ENCODE data around the gene MRGPRD.
"Not testable (repeated sequence)": the region's sequence is repeated elsewhere in the genome, so short reads cannot be mapped to it uniquely, and the experiment has no call there.

Gene MRGPRD

DNA sequence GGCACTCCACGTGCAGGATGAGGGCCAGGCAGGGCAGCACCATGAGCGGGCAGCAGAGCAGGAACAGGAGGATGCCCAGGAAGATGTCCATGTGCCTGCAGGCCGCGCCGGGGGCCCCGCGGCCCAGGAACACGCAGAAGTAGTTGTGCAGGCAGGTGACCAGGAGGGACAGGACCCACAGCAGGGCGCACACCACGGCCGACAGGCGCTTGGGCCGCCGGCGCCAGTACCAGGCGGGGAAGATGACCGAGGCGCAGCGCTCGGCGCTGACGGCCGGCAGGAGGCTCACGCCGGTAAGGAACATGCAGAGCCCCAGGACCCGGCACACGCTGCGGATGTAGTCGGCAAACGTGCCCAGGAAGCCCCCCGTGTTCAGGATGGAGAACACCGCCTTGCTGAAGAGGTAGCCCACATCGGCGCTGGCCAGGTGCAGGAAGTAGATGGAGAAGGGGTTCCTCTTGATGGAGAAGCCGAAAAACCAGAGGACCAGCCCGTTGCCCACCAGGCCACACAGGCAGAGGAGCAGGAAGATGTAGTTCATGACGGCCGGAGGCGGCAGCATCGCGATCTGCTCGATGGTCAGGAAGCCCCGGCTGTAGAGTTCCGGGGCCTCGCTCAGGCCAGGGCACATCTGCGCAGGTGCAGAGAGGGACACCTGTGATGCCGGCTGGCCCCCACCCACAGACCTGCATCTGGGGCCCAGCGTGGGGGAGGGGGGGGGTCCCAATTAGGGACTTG is 25.0 kb upstream of the MRGPRD start:
- no peak for DNase-seq (ENCODE audit: low read depth in 2 of 2)

DNA sequence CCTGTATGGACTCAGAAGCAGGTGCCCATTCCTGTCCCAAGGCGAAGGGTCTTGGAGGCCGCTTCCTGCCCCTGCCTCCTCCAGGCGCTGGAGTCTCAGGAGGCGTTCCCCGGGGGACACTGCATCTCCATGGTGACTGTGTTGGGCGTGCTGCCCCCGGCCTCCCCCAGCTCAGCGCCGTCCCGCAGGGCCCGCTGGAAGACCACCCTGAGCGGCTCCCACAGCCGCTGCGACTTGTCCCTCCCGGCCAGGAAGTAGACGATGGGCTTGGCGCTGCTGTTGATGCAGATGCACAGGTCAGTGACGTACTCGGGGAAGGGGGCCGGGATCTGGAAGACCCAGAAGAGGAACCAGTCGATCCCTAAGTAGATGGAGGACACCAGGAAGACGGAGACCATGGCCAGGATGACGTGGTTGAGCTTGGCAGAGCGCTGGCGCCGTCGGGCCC is 24.4 kb upstream of the MRGPRD start:
- DNase-seq (ENCODE audit: low read depth in 2 of 2): no peak

DNA sequence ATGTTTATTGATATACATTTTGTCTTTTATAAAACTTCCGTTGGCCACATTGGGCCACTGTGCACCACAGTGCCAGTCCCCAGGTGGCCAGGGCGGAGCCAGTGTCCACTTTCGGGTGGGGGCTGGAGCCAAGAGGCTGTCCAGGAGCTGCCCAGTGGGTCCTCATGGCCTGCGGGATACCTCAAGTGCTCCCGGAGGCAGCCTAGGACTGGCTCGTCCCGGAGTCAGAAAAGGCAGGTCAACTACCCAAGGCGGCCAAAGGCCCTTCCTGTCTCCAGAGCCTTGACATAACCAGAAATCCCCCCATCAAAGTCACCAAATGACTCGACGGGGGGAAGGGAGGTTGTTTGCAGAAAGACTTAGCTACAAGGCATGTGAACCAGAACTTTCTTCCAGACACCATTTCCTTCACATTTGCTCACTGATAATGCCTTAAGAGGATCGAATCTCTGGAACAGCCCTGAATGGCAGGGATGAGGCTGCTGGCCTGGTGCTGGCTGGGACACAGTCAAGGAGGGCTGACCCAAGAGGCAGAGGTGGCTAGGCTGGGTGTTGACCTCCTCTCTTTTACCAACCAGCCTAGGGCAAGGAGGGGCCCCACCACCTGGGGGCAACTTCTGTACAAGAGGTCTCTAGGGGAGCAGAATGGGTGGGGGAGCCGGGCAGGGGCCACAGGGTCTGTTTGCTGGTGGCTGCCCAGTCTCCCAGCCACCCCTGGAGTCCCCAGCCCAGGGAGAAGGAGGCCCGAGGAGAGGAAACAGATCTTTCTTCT is 23.8 kb upstream of the MRGPRD start:
- no peak for DNase-seq (ENCODE audit: low read depth in 2 of 2)

DNA sequence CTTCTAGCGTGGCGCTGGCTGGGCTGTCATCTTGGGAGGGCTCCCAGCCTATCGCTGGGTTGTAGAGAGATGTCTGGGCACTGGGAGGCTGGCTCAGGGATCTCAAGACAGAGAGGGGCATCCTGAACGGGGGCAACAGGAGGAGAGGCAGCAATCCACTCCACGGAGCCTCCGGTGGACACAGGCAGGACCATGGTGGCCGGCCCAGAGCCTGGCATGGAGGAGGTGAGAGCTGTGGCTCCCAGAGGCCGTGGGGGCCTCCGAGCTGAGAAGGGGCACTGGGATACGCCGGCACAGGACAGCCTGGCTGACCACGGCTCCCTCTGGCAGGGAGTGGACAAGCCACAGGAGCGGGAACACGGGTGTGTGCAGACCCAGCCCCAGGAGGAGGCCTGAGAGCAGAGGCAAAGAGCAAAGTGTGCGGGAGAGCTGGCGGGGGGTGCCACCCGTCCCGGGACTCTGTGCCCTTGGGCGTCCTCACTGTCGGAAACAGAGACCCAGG is 23.1 kb upstream of the MRGPRD start:
- DNase-seq (ENCODE audit: low read depth in 2 of 2): no peak

DNA sequence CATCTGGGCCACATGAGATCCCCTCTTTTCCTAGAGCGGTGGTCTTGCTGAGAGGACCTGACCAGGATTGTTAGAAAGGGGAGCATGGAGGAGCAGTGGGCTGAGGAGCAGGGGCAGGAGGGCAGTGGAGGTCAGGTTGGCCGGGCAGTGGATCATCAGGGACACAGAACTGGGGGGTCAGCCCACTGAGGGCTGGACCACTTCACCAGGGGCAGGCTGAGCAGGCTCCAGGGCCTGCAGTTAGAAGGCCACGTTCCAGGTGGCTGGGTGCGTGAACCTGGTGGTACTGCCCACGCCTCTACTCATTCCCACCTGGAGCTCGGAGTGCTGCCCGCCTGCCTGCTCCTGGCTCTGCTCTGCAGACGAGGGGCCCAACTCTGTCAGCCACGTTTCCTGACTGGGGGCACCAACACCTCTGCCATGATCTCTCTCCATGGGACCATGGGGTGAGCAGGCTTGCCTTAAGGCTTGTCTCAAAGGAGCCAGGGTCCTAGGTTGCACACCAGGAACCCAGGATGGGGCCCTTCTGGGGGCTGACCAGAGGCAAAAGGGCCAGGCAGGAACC is 22.6 kb upstream of the MRGPRD start:
- no peak for DNase-seq (ENCODE audit: low read depth in 2 of 2)

DNA sequence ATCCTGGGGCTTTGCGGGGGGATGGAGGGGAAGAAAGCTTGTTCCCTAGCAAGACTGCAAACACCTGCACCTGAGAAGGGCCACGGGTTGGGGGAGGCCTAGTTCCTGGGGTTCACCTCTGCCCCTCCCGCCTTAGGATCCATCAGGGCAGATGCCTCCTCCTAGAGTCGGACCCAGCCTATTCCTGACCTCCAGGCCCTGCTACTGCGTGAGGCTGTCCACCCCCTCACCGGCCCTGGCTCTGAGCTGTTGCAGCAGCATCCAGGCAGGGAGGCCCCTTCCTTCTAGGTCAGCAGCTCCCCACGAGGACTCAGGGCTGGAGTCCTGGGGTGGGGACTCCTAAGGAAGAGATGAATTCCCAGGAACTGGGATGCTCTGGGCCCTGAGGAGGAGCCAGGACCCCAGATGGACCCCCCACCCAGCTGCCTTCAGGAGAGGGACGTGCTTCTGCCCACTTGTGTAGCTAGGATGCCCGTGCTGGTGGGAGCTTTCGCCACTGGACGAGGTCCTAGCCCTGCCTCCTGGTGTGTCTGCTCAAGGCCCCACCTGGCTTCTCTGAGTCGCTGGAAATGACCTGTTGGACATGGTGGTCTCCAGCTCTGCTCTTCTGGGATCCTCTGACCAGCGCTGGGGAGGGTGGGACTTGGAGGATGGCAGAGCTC is 21.9 kb upstream of the MRGPRD start:
- no peak for DNase-seq (ENCODE audit: low read depth in 2 of 2)

DNA sequence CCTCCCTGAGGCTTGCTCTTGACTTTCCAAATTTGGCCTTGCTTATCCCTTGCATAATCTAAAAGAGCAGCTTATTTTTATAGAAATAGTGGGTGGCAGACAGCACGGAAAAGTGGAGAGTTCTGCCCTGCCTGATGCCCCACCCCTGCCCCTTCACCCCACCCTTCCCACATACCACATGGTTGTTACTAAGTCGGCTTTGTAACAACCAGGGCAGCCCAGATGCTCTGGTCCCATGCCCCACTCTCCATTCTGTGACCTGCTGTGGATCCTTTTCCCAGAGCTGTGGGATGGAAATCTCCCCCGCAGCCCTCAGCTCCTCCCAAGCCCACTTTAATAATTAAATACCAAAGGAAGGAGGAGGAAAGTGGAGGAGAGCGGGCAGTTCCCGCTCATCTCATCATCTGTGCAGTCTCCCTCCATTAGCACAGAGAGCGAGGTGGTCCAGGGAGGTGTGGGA is 21.4 kb upstream of the MRGPRD start:
- no peak for DNase-seq (ENCODE audit: low read depth in 2 of 2)

DNA sequence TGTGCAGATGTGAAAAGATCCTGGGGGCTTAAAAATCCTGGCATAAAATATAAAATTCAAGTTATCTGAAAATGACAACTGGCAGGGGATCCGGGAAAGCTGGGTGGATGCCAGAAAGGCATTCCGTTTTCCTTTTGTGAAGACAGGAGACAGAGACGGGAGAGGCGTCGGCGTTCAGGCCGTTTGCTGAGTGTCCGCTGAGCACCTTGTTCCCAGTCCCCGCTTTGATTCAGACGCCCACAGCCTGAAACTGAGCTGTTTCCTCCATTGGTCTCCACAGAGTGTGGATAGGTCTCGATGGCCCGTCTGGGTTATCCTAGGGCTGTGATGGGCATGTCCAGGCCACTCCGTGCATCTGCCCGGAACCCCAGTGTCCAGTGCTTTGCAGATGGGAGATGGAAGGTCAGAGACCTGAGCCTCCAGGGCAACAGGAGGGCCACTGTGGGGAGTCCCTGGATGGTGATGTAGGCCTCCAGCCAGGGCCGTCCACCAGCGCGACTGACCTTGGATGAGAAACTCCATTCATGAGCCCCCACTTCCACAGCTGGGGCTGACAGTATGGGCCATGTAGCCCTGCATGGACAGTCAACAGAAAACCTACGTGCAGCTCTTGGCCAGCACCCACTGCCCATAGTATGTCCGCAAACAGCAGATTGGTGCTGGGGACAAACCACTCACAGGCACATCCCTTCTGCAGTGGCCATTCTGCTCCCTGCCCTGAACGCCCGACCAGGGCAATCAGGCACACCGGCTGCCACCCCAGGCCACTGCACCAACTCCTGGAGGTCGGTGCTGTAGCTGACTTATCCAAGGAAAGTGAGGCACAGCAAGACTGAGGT is 20.7 kb upstream of the MRGPRD start:
- DNase-seq (ENCODE audit: low read depth in 2 of 2): no peak

DNA sequence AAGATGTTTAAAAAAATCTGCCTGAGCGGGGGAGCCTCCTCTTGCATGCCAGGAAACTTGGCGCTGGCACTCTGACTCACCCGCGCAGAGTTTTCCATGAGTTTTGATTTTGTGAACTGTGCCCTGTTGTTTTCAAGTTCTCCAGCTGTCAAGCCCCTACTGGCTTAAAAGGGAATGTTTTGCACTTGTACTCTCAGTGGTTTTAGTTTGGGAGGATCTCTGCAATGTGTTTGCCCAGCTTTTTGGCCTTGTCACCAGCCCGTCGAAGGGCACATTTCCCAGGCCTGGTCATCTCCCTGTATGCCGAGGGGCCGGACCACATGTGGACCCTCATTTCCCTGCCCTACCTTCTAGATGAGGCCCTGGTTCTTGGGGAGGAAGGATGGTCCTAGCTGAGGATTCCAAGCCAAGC is 20.1 kb upstream of the MRGPRD start:
- DNase-seq (ENCODE audit: low read depth in 2 of 2): no peak

DNA sequence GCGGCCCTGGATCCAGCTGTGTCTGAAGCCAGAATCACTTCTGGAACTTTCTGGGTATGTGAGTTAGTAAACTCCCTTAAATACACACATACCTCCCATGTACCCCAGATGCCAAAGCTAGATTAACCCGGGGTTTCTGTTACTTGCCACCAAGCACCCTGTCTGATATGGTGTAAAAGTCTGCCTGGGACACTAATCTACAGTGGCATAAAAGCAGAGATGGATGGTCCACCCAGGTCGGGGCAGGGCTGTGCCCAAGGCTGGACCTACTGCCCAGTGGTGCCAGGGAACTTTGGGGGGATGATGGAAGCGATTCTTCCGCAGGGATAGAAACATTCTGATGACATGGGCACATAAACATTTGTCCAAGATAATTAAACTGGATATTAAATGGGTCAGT is 19.6 kb upstream of the MRGPRD start:
- no peak for DNase-seq (ENCODE audit: low read depth in 2 of 2)

DNA sequence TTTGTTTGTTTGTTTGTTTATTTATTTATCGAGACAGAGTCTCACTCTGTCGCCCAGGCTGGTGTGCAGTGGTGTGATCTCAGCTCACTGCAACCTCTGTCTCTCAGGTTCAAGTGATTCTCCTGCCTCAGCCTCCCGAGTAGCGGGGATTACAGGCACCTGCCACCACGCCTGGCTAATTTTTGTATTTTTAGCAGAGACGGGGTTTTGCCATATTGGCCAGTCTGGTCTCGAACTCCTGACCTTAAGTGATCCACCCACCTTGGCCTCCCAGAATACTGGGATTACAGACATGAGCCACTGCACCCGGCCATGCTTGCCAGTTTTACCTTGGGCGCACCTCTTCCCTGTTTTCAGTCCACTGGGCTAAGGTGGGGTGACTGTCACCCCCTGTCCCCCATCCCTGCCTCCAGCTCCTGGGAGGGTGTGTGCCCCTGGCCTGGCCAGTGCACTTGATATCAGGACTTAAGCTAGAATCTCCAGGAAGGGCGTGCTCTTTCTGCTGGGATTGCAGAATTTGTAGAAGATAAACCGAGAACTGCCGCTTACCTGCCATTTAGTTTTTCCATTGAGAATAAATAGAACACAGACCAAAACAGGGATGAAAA is 19.1 kb upstream of the MRGPRD start:
- DNase-seq (ENCODE audit: low read depth in 2 of 2): not testable (repeated sequence)

DNA sequence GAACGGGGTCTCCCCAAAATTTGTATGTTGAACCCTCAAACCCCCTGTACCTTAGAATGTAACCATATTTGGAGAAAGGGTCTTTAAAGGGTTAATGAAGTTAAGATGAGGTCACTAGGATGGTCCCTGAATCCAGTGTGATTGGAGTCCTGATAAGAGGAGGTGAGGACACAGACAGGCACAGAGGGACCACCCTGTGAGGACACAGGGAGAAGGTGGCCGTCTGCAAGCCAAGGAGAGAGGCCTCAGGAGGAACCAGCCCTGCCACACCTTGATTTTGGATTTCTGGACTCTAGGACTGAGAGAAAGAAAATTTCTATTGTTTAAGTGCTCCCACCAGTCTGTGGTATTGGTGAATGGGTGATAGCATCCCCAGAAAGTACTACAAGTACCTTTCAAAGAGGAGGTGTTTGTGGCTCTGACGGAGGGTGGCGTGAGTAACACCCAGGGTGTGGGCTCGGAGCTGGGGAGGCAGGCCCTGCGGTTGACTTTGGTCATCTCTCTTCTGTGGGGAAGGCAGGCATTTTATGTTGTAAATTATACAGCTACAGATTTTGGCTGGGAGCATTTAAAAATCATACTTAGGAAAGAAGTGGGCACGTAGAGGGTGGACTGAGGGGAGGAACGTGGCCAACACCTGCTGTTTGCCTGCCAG is 18.4 kb upstream of the MRGPRD start:
- no peak for DNase-seq (ENCODE audit: low read depth in 2 of 2)

DNA sequence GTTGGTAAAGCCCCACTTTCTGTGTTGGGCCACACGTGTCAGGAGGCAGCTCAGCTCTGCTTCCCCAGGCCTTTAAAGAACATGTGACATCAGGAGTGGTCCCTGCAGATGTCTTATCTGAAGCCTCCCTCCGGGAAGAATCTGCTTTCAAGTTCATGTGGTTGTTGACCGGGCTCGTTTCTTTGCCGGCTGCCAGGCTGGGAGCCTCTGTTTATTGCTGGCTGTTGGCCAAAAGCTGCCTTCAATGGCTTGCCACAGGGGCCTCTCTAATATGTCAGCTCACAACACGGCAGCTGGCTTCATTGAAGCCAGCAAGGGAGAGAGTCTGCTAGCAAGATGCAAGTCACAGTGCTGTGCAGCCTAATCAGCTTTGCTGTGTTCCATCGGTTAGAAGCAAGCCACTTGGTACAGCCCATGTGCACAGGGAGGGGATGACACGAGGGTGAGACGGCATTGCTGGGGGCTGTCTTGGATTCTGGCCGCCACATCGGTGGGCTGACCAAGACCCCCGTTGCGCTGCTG is 17.7 kb upstream of the MRGPRD start:
- no peak for DNase-seq (ENCODE audit: low read depth in 2 of 2)

DNA sequence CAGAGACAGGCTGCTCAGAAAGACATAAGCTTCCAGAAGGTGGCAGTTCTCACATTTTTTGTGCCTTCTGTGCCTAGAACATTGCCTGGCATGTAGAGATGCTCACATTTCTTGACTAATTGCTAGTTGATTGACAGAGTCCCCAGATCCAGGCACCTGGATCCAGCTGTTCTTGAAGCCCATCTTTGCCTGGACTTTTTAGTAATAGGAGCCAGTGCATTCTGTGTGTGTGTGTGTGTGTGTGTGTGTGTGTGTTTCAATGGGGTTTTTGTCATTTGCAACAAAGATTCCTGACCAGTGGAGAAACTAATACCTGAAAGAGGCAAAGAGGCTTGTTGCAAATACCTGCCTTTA is 17.2 kb upstream of the MRGPRD start:
- no peak for DNase-seq (ENCODE audit: low read depth in 2 of 2)

DNA sequence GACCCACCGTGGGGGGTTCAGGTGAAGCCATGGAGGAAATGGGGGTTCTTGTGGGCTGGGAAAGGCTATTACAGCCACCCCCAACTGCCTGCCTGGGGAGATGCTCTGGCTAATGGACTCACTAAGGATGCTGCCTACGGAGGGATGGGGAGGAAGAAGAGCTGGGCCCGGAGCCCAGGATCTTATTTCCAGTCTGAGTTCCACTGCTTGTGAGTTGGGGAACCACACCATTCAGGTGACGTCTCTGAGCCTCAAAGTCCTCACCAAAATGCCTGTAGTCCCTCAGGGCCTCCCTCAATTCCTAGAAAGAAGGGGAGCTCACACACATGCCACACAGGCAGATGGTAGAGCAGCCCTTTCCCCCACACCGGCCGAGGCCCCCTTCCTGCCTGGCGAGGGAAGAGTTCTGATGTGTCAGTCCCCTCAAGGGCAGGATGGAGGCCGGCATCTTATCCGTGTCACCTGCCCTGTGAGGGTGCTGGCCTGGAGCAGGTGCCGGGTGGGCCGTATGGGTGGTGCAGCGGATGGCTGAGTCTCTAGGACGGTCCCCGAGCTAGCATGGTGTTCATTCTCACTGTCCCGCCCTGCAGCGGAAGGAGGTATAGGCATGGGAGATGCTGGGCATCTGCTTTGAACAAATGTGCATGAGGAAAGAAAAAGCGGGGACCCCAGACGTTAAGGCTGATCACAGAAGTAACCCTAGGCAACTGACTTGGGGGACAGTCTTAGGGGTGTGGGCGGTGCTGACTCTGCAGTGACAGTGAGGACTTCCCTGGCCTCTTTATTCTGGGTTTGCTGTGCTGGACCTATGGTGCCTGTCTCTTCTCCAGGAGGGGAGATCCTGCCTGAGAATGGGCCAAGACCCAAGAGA is 16.6 kb upstream of the MRGPRD start:
- DNase-seq (ENCODE audit: low read depth in 2 of 2): no peak

DNA sequence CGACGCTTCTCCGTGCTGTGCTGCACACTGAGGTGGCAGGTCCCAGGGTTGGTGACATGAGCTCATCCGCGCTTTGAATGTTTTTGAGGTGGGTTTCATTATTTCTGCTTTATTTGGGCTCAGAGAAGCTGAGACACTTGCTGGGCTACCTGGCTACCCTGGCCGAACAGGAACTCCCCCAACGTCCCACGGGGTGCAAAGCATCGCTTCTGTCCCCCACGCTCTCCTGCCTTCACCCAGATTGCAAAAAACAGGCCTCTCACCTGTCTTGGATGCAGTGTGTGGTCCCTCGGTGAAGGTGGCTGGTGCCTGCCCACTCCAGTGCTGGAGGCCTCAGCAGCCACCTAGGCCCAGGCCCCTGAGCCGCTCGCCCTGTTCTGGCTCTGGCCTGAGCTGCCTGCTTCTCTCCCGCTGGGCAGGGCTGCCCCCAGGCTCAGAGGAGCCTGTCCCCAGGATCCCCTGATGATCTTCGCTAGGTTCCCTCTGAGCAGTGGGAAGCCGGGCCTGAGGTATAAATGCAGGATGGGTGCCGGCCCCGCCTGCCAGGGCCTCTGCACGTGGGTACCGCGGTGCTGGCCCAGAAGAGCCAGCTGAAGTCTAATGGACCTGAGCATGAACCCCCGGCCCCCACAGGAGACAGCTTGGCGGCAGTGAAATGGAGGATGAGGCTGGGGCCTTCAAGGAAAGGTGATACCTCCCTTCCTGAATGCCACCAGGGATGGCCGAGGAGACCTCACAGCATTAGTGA is 15.8 kb upstream of the MRGPRD start:
- DNase-seq (ENCODE audit: low read depth in 2 of 2): no peak

DNA sequence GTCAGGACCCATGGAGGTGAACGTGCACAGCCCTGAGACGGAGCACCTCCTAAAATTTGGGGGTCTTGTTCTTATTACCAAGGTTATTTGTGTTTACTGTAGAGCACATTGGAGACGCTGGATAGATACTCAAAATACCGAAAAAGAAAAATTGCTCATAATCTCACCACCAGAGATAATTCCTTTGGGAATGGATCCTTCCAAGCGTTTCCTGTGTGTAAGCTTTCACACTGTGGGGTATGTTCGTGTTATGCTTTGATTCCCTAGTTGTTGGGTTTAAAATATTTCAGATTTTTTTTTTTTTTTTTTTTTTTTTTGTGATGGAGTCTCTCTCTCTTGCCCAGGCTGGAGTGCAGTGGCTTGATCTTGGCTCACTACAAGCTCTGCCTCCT is 14.1 kb upstream of the MRGPRD start:
- no peak for DNase-seq (ENCODE audit: low read depth in 2 of 2)

DNA sequence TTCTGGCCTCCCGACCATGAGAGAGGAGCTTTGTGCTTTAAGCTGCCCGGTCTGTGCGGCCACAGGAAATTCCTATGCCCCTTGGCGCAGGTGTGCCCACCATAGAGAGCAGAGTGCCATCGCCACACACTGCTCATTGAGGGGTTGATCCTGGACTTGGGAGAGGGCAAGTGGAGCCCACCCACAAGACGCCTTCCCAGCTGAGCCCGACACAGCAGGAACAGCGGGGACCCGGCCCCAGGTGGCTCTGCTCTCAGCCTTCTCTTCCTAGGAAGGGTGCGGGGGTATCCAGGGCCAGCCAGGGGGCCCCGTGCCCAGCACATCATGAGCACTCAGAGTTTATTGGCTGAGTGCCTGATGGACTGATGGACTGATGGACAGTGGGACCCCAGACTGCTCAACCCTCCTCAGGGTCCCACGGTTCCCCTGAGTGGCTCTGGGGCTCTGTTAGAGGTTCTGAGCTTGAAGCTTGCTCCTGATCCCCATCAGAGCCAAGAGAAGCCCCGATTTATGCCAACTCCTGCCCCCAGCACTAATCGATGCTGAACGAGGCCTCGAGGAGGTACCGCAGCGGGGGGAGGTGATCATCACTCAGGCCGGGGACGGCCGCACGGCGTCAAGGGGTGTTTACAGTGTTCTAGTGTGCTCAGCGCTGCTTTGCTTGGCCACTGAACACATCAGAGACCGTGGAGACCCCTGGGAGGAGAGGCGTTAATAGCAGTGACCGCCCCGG is 13.5 kb upstream of the MRGPRD start:
- DNase-seq (ENCODE audit: low read depth in 2 of 2): no peak

Measured in stimulated activated CD8-positive, alpha-beta memory T cell treated with anti-CD3 and anti-CD28 coated beads, Interleukin-15, amount 100 ng/mL, for 48 hours (primary cell).